ENCODE measurements around the gene SCAMP5.

- TF ChIP-seq CEBPB (IDR thresholded peaks at IDR 0.05; ENCODE audit: low read depth, low read length), result no peak
- TF ChIP-seq CTCF (conservative IDR thresholded peaks at IDR 0.05; ENCODE audit: low read depth, low read length), result no peak
- TF ChIP-seq MXI1 (IDR thresholded peaks at IDR 0.05; ENCODE audit: borderline replicate concordance, low read depth, low read length), result no peak
- TF ChIP-seq FOS (IDR thresholded peaks at IDR 0.05; ENCODE audit: low read depth, low read length), result no peak
- no peak for TF ChIP-seq USF2 (IDR thresholded peaks at IDR 0.05; ENCODE audit: low read depth, low read length)
- TF ChIP-seq BHLHE40 (IDR thresholded peaks at IDR 0.05; ENCODE audit: low read depth, low read length), result no peak
- no peak for TF ChIP-seq RAD21 (IDR thresholded peaks at IDR 0.05; ENCODE audit: low read length)
- TF ChIP-seq SMC3 (IDR thresholded peaks at IDR 0.05; ENCODE audit: low read depth, low read length), result no peak
- TF ChIP-seq POLR2A (IDR thresholded peaks at IDR 0.05; ENCODE audit: low read depth, low read length), result no peak
These were observed 33.1 kb upstream of the SCAMP5 start for GRCh38 chr15:74962219-74962618.
